ENCODE measurements around the gene SOD3.

The SOD3 gene

GRCh38 chr4:24796620-24797019 is 1.2 kb downstream of the SOD3 start (continued):
- TF ChIP-seq ZNF623 (tag by site-specific recombination; IDR thresholded peaks at IDR 0.05) = no peak
- no peak for TF ChIP-seq PATZ1 (tag by site-specific recombination; IDR thresholded peaks at IDR 0.05)
- TF ChIP-seq ZNF626 (tag by site-specific recombination; IDR thresholded peaks at IDR 0.05) = no peak
- no peak for TF ChIP-seq ZNF600 (tag by site-specific recombination; IDR thresholded peaks at IDR 0.05)
- no peak for TF ChIP-seq ZNF621 (tag by site-specific recombination; IDR thresholded peaks at IDR 0.05)
- no peak for TF ChIP-seq GLI2 (tag by site-specific recombination; IDR thresholded peaks at IDR 0.05; ENCODE audit: borderline replicate concordance, low read depth)
- TF ChIP-seq INSM2 (tag by site-specific recombination; IDR thresholded peaks at IDR 0.05) = no peak
- no peak for TF ChIP-seq ZNF645 (tag by site-specific recombination; IDR thresholded peaks at IDR 0.05)
- TF ChIP-seq MZF1 (tag by site-specific recombination; IDR thresholded peaks at IDR 0.05; ENCODE audit: borderline replicate concordance) = no peak
- TF ChIP-seq ZNF707 (tag by site-specific recombination; IDR thresholded peaks at IDR 0.05) = no peak
- no peak for TF ChIP-seq ZNF449 (tag by site-specific recombination; IDR thresholded peaks at IDR 0.05)
- TF ChIP-seq ZBTB7A (tag by site-specific recombination; IDR thresholded peaks at IDR 0.05; ENCODE audit: low read depth) = no peak

GRCh38 chr4:24798036-24798610 is 2.8 kb downstream of the SOD3 start:
- no peak overlapping the region for H3K4me3 ChIP-seq (ENCODE audit: low read depth, low read length)
- CTCF ChIA-PET = no interaction called here
- no peak overlapping the region for H3K27ac ChIP-seq (ENCODE audit: extremely low read depth, low read depth, low read length)
- no peaks in the 10 kb centered on the region for H3K9me3 ChIP-seq (ENCODE audit: control insufficient read depth, insufficient read depth, low read depth, low read length)
- POLR2A ChIA-PET = no interaction called here
- H3K4me1 ChIP-seq (ENCODE audit: control insufficient read depth, insufficient read depth, low read length) = no peaks in the 10 kb centered on the region
- TF ChIP-seq ZNF24 (tag by site-specific recombination; IDR thresholded peaks at IDR 0.05) = no peak
- no peak for TF ChIP-seq ZNF354C (tag by site-specific recombination; IDR thresholded peaks at IDR 0.05; ENCODE audit: borderline replicate concordance, low read depth)
- no peak for TF ChIP-seq ZNF521 (tag by site-specific recombination; IDR thresholded peaks at IDR 0.05)
- no peak for TF ChIP-seq ZNF621 (tag by site-specific recombination; IDR thresholded peaks at IDR 0.05)
- no peak for TF ChIP-seq GLIS2 (tag by site-specific recombination; IDR thresholded peaks at IDR 0.05)
- TF ChIP-seq AEBP2 (tag by site-specific recombination; IDR thresholded peaks at IDR 0.05; ENCODE audit: borderline replicate concordance) = no peak
- no peak for TF ChIP-seq ZNF366 (tag by site-specific recombination; conservative IDR thresholded peaks at IDR 0.05)
- no peak for TF ChIP-seq ZNF2 (tag by site-specific recombination; IDR thresholded peaks at IDR 0.05)
- TF ChIP-seq ZNF311 (tag by site-specific recombination; IDR thresholded peaks at IDR 0.05; ENCODE audit: borderline replicate concordance) = no peak
- TF ChIP-seq FEZF1 (tag by site-specific recombination; IDR thresholded peaks at IDR 0.05) = no peak
- no peak for TF ChIP-seq ZBTB26 (tag by site-specific recombination; optimal IDR thresholded peaks at IDR 0.05)
- no peak for TF ChIP-seq ZBTB21 (tag by site-specific recombination; IDR thresholded peaks at IDR 0.05)
- TF ChIP-seq ZNF335 (tag by site-specific recombination; conservative IDR thresholded peaks at IDR 0.05) = no peak
- H3K36me3 ChIP-seq (ENCODE audit: control insufficient read depth in 2 of 2, insufficient read depth in 1 of 2, low read length in 2 of 2) = no peaks in the 10 kb centered on the region

All from HEK293 (cell line).